GM12873 (cell line): ENCODE results near the gene RIIAD1.

Experiments used
- CTCF ChIP-seq: IDR thresholded peaks from 2 replicates; pipeline ENCODE4 v1.5.1; 2012; ENCODE audit warnings: low read depth, mild to moderate bottlenecking, moderate library complexity, low read length, control low read depth; ENCODE audit not compliant: insufficient read depth; ENCODE audit errors: missing control alignments

RIIAD1 gene

GRCh38 chr1:151763990-151764389 lies 42.7 kb downstream of the RIIAD1 start:
- no peak for TF ChIP-seq CTCF

- TF ChIP-seq CTCF: no peak
Measured at GRCh38 chr1:151773702-151774101, 52.4 kb downstream of the RIIAD1 start.

GRCh38 chr1:151774256-151774922 lies 53.1 kb downstream of the RIIAD1 start:
- TF ChIP-seq CTCF: no peak

GRCh38 chr1:151775894-151776664 lies 54.8 kb downstream of the RIIAD1 start:
- TF ChIP-seq CTCF: no peak

GRCh38 chr1:151776665-151777062 lies 55.3 kb downstream of the RIIAD1 start:
- no peak for TF ChIP-seq CTCF

GRCh38 chr1:151777317-151777716 lies 56.0 kb downstream of the RIIAD1 start:
- no peak for TF ChIP-seq CTCF
